ENCODE results near the gene SLCO1A2. TPM values are rescaled to one million over a fixed set of nuclear protein-coding genes. Genes with fewer than 3 reads are reported as not detected.

Gene SLCO1A2
- total RNA-seq, 1 donor from 2014 or later: not detected

DNA sequence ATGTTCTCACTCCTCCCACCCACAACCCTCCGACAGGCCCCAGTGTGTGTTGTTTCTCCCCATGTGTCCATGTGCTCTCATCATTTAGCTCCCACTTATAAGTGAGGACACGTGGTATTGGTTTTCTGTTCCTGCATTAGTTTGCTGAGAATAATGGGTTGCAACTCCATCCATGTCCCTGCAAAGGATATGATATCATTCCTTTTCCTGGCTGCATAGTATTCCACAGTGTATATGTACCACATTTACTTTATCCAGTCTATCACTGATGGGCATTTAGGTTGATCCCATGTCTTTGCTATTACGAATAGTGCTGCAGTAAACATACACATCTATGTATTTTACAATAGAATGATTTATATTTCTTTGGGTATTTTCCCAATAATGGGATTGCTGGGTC lies 77.5 kb downstream of the SLCO1A2 start:
- ATAC-seq (ENCODE audit: low read depth) (no peak), DNase-seq (no peak)
- intact Hi-C loops (cut with micrococcal nuclease): no loop called here
- Mint-ChIP-seq H3K4me3 (no peak overlapping the region), H3K27me3 (no peaks in the 10 kb centered on the region), H3K36me3 (ENCODE audit: low read depth) (no peaks in the 10 kb centered on the region), H3K27ac (no peak overlapping the region), H3K4me1 (no peaks in the 10 kb centered on the region), H3K9me3 (peaks cover 11% of the 10 kb centered on the region)
- POLR2A ChIA-PET: no interaction called here
- no peak for TF ChIP-seq CTCF (IDR thresholded peaks at IDR 0.05)
- CTCF ChIA-PET: no interaction called here

DNA sequence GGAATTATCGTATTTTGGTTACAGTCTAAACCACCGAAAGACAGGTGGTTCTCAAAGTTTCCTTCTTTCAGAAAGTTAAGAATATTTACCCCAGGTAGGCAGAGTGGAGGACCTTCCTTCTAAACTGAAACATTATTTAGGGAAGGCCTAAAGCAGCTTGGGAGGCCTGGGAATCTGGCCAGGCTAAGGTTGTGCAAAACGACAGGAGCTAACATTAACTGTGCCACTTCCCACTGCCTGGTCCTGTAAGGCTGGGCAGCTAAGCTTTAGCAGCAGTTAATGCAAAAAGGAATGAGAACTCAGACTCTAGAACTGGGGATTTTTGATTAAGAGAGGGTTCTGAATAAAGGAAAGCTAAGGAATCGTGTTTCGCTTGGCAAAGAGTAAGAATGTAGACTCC lies 82.6 kb downstream of the SLCO1A2 start:
- DNase-seq (no peak), ATAC-seq (ENCODE audit: low read depth) (no peak)
- H3K4me3 Mint-ChIP-seq: no peak overlapping the region
- H3K27me3 Mint-ChIP-seq: no peaks in the 10 kb centered on the region
- no peaks in the 10 kb centered on the region for H3K4me1 Mint-ChIP-seq
- POLR2A ChIA-PET: no interaction called here
- intact Hi-C loops (cut with micrococcal nuclease): no loop called here
- no peaks in the 10 kb centered on the region for H3K36me3 Mint-ChIP-seq (ENCODE audit: low read depth)
- peaks cover under 1% of the 10 kb centered on the region for H3K9me3 Mint-ChIP-seq
- no peak for TF ChIP-seq CTCF (IDR thresholded peaks at IDR 0.05)
- CTCF ChIA-PET: no interaction called here
- H3K27ac Mint-ChIP-seq: no peak overlapping the region

GRCh38 chr12:21248679-21249078 lies 86.0 kb downstream of the SLCO1A2 start:
- CTCF ChIA-PET: interaction anchor here (0.7 to 1.9 kb wide), 3 partner anchors 9 to 1011 kb away, joined by 3 to 19 read pairs (median 3); no protein-coding TSS in a partner anchor
- DNase-seq (no peak), ATAC-seq (ENCODE audit: low read depth) (no peak)
- Mint-ChIP-seq H3K27ac (no peak overlapping the region), H3K36me3 (ENCODE audit: low read depth) (no peaks in the 10 kb centered on the region), H3K9me3 (no peaks in the 10 kb centered on the region), H3K27me3 (no peaks in the 10 kb centered on the region), H3K4me3 (no peak overlapping the region), H3K4me1 (no peaks in the 10 kb centered on the region)
- intact Hi-C loops (cut with micrococcal nuclease): loop anchor here (1.0 kb wide), 1 partner anchor 432 kb away; no protein-coding TSS in a partner anchor
- POLR2A ChIA-PET: no interaction called here
- TF ChIP-seq CTCF (IDR thresholded peaks at IDR 0.05): no peak

DNA sequence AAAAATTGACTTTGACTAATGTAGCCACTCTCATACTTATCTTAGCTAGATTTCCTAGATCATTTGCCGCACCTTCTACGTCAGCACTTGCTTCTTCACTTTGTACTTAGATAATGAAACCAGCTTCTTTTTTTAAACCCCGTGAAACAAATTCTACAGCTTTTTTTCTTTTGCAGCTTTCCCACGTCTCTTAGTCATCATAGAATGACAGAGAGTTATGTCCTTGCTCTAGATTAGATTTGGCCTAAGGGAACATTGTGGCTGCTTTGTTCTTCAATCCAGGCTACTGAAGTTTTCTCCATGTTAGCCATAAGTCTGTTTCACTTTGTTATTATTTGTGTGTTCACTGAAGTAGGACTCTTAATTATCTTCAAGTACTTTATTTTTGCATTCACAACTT lies 94.9 kb downstream of the SLCO1A2 start:
- CTCF ChIA-PET: interaction anchor here (1.0 kb wide), 1 partner anchor 9 kb away, joined by 3 read pairs; no protein-coding TSS in a partner anchor
- DNase-seq: no peak
- H3K4me3 Mint-ChIP-seq: no peak overlapping the region
- no peak for TF ChIP-seq CTCF (IDR thresholded peaks at IDR 0.05)
- no peaks in the 10 kb centered on the region for H3K4me1 Mint-ChIP-seq
- H3K36me3 Mint-ChIP-seq (ENCODE audit: low read depth): no peaks in the 10 kb centered on the region
- ATAC-seq (ENCODE audit: low read depth): no peak
- no peaks in the 10 kb centered on the region for H3K27me3 Mint-ChIP-seq
- H3K9me3 Mint-ChIP-seq: no peaks in the 10 kb centered on the region
- H3K27ac Mint-ChIP-seq: no peak overlapping the region
- intact Hi-C loops (cut with micrococcal nuclease): no loop called here
- POLR2A ChIA-PET: no interaction called here

GRCh38 chr12:21234395-21234794 lies 100.3 kb downstream of the SLCO1A2 start:
- no peaks in the 10 kb centered on the region for H3K9me3 Mint-ChIP-seq
- ChIA-PET POLR2A (no interaction called here), CTCF (no interaction called here)
- no peaks in the 10 kb centered on the region for H3K27me3 Mint-ChIP-seq
- intact Hi-C loops (cut with micrococcal nuclease): no loop called here
- H3K4me3 Mint-ChIP-seq: no peak overlapping the region
- no peak for ATAC-seq (ENCODE audit: low read depth)
- H3K4me1 Mint-ChIP-seq: no peaks in the 10 kb centered on the region
- no peak for DNase-seq
- H3K36me3 Mint-ChIP-seq (ENCODE audit: low read depth): no peaks in the 10 kb centered on the region
- H3K27ac Mint-ChIP-seq: no peak overlapping the region
- TF ChIP-seq CTCF (IDR thresholded peaks at IDR 0.05): no peak

All from activated B cell treated with CpG ODN at 0.5 μM for 24 hours (primary cell).